Neural progenitor cell (in vitro differentiated cells): ENCODE measurements around the gene C15orf40. TPM values are rescaled to one million over a fixed set of nuclear protein-coding genes. Genes with fewer than 3 reads are reported as not detected.
A peak's percentile ranks its signal among the peaks of the same experiment; 100 is the strongest.
"Not testable (repeated sequence)": the region's sequence is repeated elsewhere in the genome, so short reads cannot be mapped to it uniquely, and the experiment has no call there.

Source experiments
- DNase-seq: peaks from one replicate; pipeline ENCODE4 v3.0.0-alpha.2; 2016; ENCODE audit warnings: low spot score
- H2AFZ ChIP-seq: fragments of 200-600 bp; sonication (generic); replicated peaks from 2 replicates; pipeline ENCODE4 v1.6.1; 2016; ENCODE audit warnings: antibody characterized with exemption
- H3F3A ChIP-seq: fragments of 200-600 bp; sonication (generic); 2 replicates; pipeline ENCODE4 v1.6.1; 2016; ENCODE audit warnings: antibody characterized with exemption, low read depth
- H3K27ac ChIP-seq: fragments of 200-600 bp; sonication (generic); 2 replicates; pipeline ENCODE4 v1.5.1; 2016; ENCODE audit warnings: mild to moderate bottlenecking
- H3K27me3 ChIP-seq: fragments of 200-600 bp; sonication (generic); 2 replicates; pipeline ENCODE4 v1.6.1; 2016; ENCODE audit warnings: mild to moderate bottlenecking, moderate library complexity
- H3K36me3 ChIP-seq: fragments of 200-600 bp; sonication (generic); 2 replicates; pipeline ENCODE4 v1.5.1; 2016
- H3K4me1 ChIP-seq: fragments of 200-600 bp; sonication (generic); 2 replicates; pipeline ENCODE4 v1.6.1; 2016; ENCODE audit warnings: mixed run types
- H3K4me2 ChIP-seq: fragments of 200-600 bp; sonication (generic); 2 replicates; pipeline ENCODE4 v1.6.1; 2016
- H3K4me3 ChIP-seq: fragments of 200-600 bp; sonication (generic); 2 replicates; pipeline ENCODE4 v1.5.1; 2016
- H3K79me2 ChIP-seq: fragments of 200-600 bp; sonication (generic); 2 replicates; pipeline ENCODE4 v1.6.1; 2016; ENCODE audit warnings: low read depth
- H3K9ac ChIP-seq: fragments of 200-600 bp; sonication (generic); 2 replicates; pipeline ENCODE4 v1.6.1; 2016
- H3K9me3 ChIP-seq: fragments of 200-600 bp; sonication (generic); 2 replicates; pipeline ENCODE4 v1.5.1; 2016; ENCODE audit warnings: low read depth
- H4K20me1 ChIP-seq: fragments of 200-600 bp; sonication (generic); 2 replicates; pipeline ENCODE4 v1.6.1; 2016; ENCODE audit warnings: low read depth
- H3K27ac Mint-ChIP-seq: 3 replicates; pipeline ENCODE4 v1.8.0; 2021; ENCODE audit warnings: mixed read lengths
- H3K27me3 Mint-ChIP-seq: 2 replicates; pipeline ENCODE4 v1.8.0; 2022; ENCODE audit warnings: low read depth, mild to moderate bottlenecking, inconsistent platforms, moderate library complexity, mixed read lengths; ENCODE audit not compliant: insufficient read depth
- H3K36me3 Mint-ChIP-seq: 3 replicates; pipeline ENCODE4 v1.8.0; 2021; ENCODE audit warnings: mixed read lengths
- H3K4me1 Mint-ChIP-seq: 3 replicates; pipeline ENCODE4 v1.8.0; 2021; ENCODE audit warnings: mixed read lengths
- H3K4me3 Mint-ChIP-seq: 3 replicates; pipeline ENCODE4 v1.8.0; 2021; ENCODE audit warnings: mild to moderate bottlenecking, moderate library complexity, mixed read lengths
- H3K9me3 Mint-ChIP-seq: 3 replicates; pipeline ENCODE4 v1.8.0; 2020; ENCODE audit warnings: mixed read lengths
- CTCF ChIP-seq: fragments of 200-600 bp; sonication (generic); IDR thresholded peaks from 2 replicates; pipeline ENCODE4 v1.5.1; 2017; ENCODE audit warnings: antibody characterized with exemption, mild to moderate bottlenecking
- EZH2 ChIP-seq: fragments of 200-600 bp; sonication (generic); IDR thresholded peaks from 2 replicates; pipeline ENCODE4 v1.6.1; 2017; ENCODE audit warnings: antibody characterized with exemption, mild to moderate bottlenecking, moderate library complexity
- EZH2phosphoT487 ChIP-seq: fragments of 200-600 bp; sonication (generic); IDR thresholded peaks from 2 replicates; pipeline ENCODE4 v1.6.1; 2017; ENCODE audit warnings: antibody characterized with exemption
- total RNA-seq: library from RNA; depleted of rRNA; stranded (reverse); fragments of >200 nt; gene quantifications from 2 replicates; pipeline ENCODE4 v1.2.3, GENCODE V29; 2015; ENCODE audit warnings: low replicate concordance

Gene C15orf40
- total RNA-seq, 1 donor from 2014 or later = 8.1 TPM

- Histone ChIP-seq H3K36me3 (peaks cover 5% of the 10 kb centered on the region), H4K20me1 (peaks cover 7% of the 10 kb centered on the region), H3K4me1 (peaks cover 14% of the 10 kb centered on the region), H3K4me3 (peak overlapping the region; percentile 82), H3K79me2 (peaks cover 30% of the 10 kb centered on the region), H3K4me2 (peak overlapping the region; percentile 88), H3K9ac (peak overlapping the region; percentile 59), H3K27me3 (no peaks in the 10 kb centered on the region), H3K27ac (no peak overlapping the region), H2AFZ (peak overlapping the region; percentile 82), H3F3A (no peaks in the 10 kb centered on the region), H3K9me3 (no peaks in the 10 kb centered on the region)
- peaks cover 15% of the 10 kb centered on the region for H3K36me3 Mint-ChIP-seq
- H3K4me3 Mint-ChIP-seq = peak overlapping the region; percentile 100
- no peaks in the 10 kb centered on the region for H3K9me3 Mint-ChIP-seq
- DNase-seq = peak; percentile 77
- TF ChIP-seq CTCF = peak; percentile 81
- TF ChIP-seq EZH2phosphoT487 = no peak
- H3K27ac Mint-ChIP-seq = peak overlapping the region; percentile 95
- no peaks in the 10 kb centered on the region for H3K27me3 Mint-ChIP-seq
- peaks cover 28% of the 10 kb centered on the region for H3K4me1 Mint-ChIP-seq
These were observed 649 bp downstream of the C15orf40 start for GRCh38 chr15:83010709-83011270.

DNA sequence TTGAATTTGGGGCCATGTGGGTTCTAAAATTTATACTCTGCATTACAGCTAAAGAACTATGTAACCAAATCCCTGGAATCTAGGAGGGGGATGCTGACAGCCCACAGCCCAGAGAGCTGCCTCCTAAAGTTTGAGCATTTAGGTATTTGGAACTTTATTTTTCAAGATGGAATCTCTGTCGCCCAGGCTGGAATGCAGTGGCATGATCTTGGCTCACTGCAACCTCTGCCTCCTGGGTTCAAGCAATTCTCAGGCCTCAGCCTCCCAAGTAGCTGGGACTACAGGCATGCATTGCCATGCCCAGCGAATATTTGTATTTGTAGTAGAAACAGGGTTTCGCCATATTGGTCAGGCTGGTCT is 10.8 kb downstream of the C15orf40 start:
- not testable (repeated sequence) for H3K36me3 Mint-ChIP-seq, DNase-seq, H3K27ac Mint-ChIP-seq, H2AFZ ChIP-seq, H3K9me3 ChIP-seq, H3K36me3 ChIP-seq, H3K27me3 Mint-ChIP-seq, H3K4me1 ChIP-seq, H3K4me3 Mint-ChIP-seq, H4K20me1 ChIP-seq, H3K9me3 Mint-ChIP-seq, H3K79me2 ChIP-seq, H3K4me3 ChIP-seq, H3K27me3 ChIP-seq, H3K27ac ChIP-seq, H3K9ac ChIP-seq, H3K4me1 Mint-ChIP-seq, H3K4me2 ChIP-seq, H3F3A ChIP-seq

DNA sequence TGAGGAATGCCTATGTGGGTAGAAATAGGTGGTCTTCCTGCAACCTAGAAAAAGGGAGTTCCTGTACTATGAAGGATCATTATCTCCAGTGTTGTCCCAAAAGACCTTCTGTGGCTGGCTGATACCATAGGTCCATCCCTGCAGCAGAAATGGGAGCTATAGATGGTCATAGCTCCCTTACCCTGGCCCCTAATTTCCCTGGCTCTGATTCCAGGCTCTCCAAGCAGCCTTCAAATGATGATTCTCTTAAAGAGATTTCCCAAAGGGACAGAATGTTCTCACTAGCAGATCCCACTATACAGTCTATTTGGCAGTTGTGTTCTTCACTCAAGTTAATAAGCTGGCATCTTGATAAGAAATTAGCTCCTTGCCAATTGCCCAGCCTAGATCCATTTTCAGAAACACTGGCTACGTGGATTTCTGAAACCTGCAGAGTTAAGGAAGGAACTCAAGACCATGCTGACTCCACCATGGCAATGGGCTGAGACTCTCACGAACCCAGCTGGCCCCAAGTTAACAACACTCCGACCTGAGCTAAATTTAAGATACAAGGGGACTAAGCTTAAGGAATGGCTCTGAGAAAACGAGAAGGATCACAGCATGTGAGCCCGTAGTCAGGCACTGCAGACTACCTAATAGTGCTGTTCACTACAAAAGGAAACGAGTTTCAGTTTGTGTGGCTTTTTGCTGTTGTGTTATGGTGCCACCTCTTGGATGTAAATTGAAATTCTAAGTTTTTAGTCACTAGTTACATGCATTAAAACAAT is 11.4 kb downstream of the C15orf40 start:
- Histone ChIP-seq H4K20me1 (no peaks in the 10 kb centered on the region), H3K4me2 (no peak overlapping the region), H3K27ac (no peak overlapping the region), H3K36me3 (peaks cover 4% of the 10 kb centered on the region), H3K4me1 (no peaks in the 10 kb centered on the region), H3K9me3 (no peaks in the 10 kb centered on the region), H3K4me3 (no peak overlapping the region), H3K9ac (no peak overlapping the region), H3K27me3 (no peaks in the 10 kb centered on the region), H2AFZ (no peak overlapping the region), H3K79me2 (no peaks in the 10 kb centered on the region), H3F3A (no peaks in the 10 kb centered on the region)
- peaks cover 3% of the 10 kb centered on the region for H3K27me3 Mint-ChIP-seq
- no peak overlapping the region for H3K4me3 Mint-ChIP-seq
- H3K27ac Mint-ChIP-seq = peak overlapping the region; percentile 33
- peaks cover 6% of the 10 kb centered on the region for H3K36me3 Mint-ChIP-seq
- peak; percentile 58 for DNase-seq
- H3K4me1 Mint-ChIP-seq = peaks cover 6% of the 10 kb centered on the region
- no peak for TF ChIP-seq EZH2
- TF ChIP-seq EZH2phosphoT487 = no peak
- TF ChIP-seq CTCF = peak; percentile 62
- peaks cover 4% of the 10 kb centered on the region for H3K9me3 Mint-ChIP-seq

DNA sequence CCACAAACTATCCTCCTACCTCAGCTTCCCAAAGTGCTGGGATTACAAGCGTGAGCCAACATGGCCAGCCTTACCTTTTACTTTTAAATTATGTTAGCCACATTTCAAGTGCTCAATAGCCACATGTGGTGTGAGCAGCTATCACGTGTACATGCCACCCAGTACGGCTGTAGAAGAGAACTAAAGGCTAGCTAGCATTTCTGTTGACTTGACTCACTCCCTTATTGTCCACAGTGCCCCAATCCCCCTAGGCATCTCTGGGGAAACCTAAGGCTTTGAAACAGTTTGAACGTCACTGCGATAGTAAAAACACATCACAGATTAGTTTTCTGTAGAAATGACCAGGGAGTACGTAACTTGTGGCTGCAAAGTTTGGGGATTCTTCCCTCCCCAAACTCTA is 12.0 kb downstream of the C15orf40 start:
- Histone ChIP-seq H3K4me1 (no peaks in the 10 kb centered on the region), H3K9me3 (no peaks in the 10 kb centered on the region), H4K20me1 (no peaks in the 10 kb centered on the region), H3K27ac (no peak overlapping the region), H3K4me2 (no peak overlapping the region), H3K9ac (no peak overlapping the region), H2AFZ (no peak overlapping the region), H3K4me3 (no peak overlapping the region), H3K36me3 (no peaks in the 10 kb centered on the region), H3K27me3 (no peaks in the 10 kb centered on the region), H3K79me2 (no peaks in the 10 kb centered on the region), H3F3A (no peaks in the 10 kb centered on the region)
- Mint-ChIP-seq H3K4me3 (no peak overlapping the region), H3K27ac (no peak overlapping the region), H3K36me3 (peaks cover 6% of the 10 kb centered on the region), H3K4me1 (peaks cover 6% of the 10 kb centered on the region), H3K27me3 (peaks cover 3% of the 10 kb centered on the region), H3K9me3 (peaks cover 4% of the 10 kb centered on the region)
- no peak for DNase-seq
- TF ChIP-seq CTCF = no peak
- TF ChIP-seq EZH2phosphoT487 = no peak
- TF ChIP-seq EZH2 = no peak
